Vagina (tissue), 2 donors: ENCODE results near the gene SYNE1.

Experiments used
- POLR2AphosphoS5 ChIP-seq, 2 donors: sonication (generic); formaldehyde crosslinking; IDR thresholded peaks; one replicate each; pipeline ENCODE4 v1.9.0; 2017; ENCODE audit warnings: antibody characterized with exemption in 2 of 2, mild to moderate bottlenecking in 2 of 2, low read depth in 1 of 2; ENCODE audit not compliant: insufficient read depth in 1 of 2
- TF ChIP-seq, protein P1 (sequence below), 3 experiments: fragments of 450-650 bp in 2 of 3; fragments of 200-600 bp in 1 of 3; sonication (generic) in 1 of 3; IDR thresholded peaks; one replicate each; pipeline ENCODE4 v1.5.1; 2017 to 2019; ENCODE audit warnings: antibody characterized with exemption in 3 of 3, mild to moderate bottlenecking in 2 of 3, moderate library complexity in 2 of 3

GRCh38 chr6:152543519-152543918 is 93.6 kb downstream of the SYNE1 start:
- TF ChIP-seq, protein P1, sequence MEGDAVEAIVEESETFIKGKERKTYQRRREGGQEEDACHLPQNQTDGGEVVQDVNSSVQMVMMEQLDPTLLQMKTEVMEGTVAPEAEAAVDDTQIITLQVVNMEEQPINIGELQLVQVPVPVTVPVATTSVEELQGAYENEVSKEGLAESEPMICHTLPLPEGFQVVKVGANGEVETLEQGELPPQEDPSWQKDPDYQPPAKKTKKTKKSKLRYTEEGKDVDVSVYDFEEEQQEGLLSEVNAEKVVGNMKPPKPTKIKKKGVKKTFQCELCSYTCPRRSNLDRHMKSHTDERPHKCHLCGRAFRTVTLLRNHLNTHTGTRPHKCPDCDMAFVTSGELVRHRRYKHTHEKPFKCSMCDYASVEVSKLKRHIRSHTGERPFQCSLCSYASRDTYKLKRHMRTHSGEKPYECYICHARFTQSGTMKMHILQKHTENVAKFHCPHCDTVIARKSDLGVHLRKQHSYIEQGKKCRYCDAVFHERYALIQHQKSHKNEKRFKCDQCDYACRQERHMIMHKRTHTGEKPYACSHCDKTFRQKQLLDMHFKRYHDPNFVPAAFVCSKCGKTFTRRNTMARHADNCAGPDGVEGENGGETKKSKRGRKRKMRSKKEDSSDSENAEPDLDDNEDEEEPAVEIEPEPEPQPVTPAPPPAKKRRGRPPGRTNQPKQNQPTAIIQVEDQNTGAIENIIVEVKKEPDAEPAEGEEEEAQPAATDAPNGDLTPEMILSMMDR (IDR thresholded peaks at IDR 0.05): no peak
- no peak for TF ChIP-seq POLR2AphosphoS5 (IDR thresholded peaks at IDR 0.05; ENCODE audit: insufficient read depth in 1 of 2, low read depth in 1 of 2)
